GM12878 (cell line): Measurements from ENCODE around the gene CLDN6. TPM values are rescaled to one million over a fixed set of nuclear protein-coding genes. Genes with fewer than 3 reads are reported as not detected.

Source experiments
- ATAC-seq: fragments of 200-7000 bp; cut with Tn5 transposase; 3 replicates; pipeline ENCODE4 v1.9.1; 2020; ENCODE audit warnings: mild to moderate bottlenecking, moderate library complexity
- BruUV-seq: library from RNA; stranded (reverse); fragments of 400-500 nt; replicated peaks from 2 replicates; lab custom pipeline; 2021; lab: Mats Ljungman, UMichigan
- CTCF ChIA-PET: fragments of 300-600 bp; sonication (Branson Sonifier 250); formaldehyde crosslinking; extraction: SDS; loops from one replicate; lab custom pipeline; 2021; ENCODE audit warnings: inconsistent platforms; lab: Yijun Ruan, JAX
- POLR2A ChIA-PET: fragments of 350-600 bp; formaldehyde crosslinking; extraction: SDS; loops from one replicate; lab custom pipeline; 2021; ENCODE audit warnings: inconsistent platforms; lab: Charles Lee
- RAD21 ChIA-PET: fragments of 300-600 bp; sonication (Branson Sonifier 250); formaldehyde crosslinking; loops from one replicate; lab custom pipeline; 2023; ENCODE audit warnings: antibody characterized with exemption; ENCODE audit not compliant: unreplicated experiment; lab: Charles Lee
- SMC1A ChIA-PET: fragments of 300-600 bp; sonication (Branson Sonifier 250); formaldehyde crosslinking; loops from one replicate; lab custom pipeline; 2023; ENCODE audit not compliant: unreplicated experiment, uncharacterized antibody; lab: Charles Lee
- DNase-seq: peaks from one replicate; pipeline ENCODE4 v3.0.0-alpha.2; 2011; ENCODE audit warnings: low read depth, low spot score
- FAIRE-seq: peaks from 3 replicates; lab custom pipeline; 2011; peaks lifted over from hg19 to GRCh38; lab: Jason Lieb, UNC
- H2AFZ ChIP-seq: 2 replicates; pipeline ENCODE4 v1.6.0; 2011; ENCODE audit warnings: low read depth, low read length, control low read depth; ENCODE audit not compliant: control insufficient read depth
- H3K27ac ChIP-seq: 2 replicates; pipeline ENCODE4 v1.5.1; 2011; ENCODE audit warnings: control low read depth; ENCODE audit not compliant: control insufficient read depth, insufficient read depth
- H3K27me3 ChIP-seq, 2 experiments: replicated peaks in 1 of 2; 2 replicates each; pipeline versions ENCODE4 v1.6.0 to v1.6.1; 2011; ENCODE audit warnings: low read length in 1 of 2; ENCODE audit not compliant: control insufficient read depth in 2 of 2, insufficient read depth in 2 of 2
- H3K36me3 ChIP-seq, 2 experiments: 2 replicates each; pipeline ENCODE4 v1.5.1; 2011; ENCODE audit warnings: low read length in 1 of 2; ENCODE audit not compliant: control insufficient read depth in 2 of 2, insufficient read depth in 2 of 2
- H3K4me1 ChIP-seq: 2 replicates; pipeline ENCODE4 v1.6.1; 2011; ENCODE audit warnings: mild to moderate bottlenecking, low read length, moderate library complexity, mixed read lengths; ENCODE audit not compliant: control insufficient read depth, insufficient read depth
- H3K4me2 ChIP-seq: 2 replicates; pipeline ENCODE4 v1.6.0; 2011; ENCODE audit warnings: control low read depth; ENCODE audit not compliant: control insufficient read depth, insufficient read depth
- H3K4me3 ChIP-seq: fragments of 200-600 bp; sonication (generic); 2 replicates; pipeline ENCODE4 v1.5.1; 2016
- H3K79me2 ChIP-seq: 2 replicates; pipeline ENCODE4 v1.6.0; 2011; ENCODE audit warnings: low read length; ENCODE audit not compliant: control insufficient read depth, insufficient read depth
- H3K9ac ChIP-seq: 2 replicates; pipeline ENCODE4 v1.8.0; 2011; ENCODE audit warnings: low read length, control low read depth, mixed read lengths; ENCODE audit not compliant: control insufficient read depth, insufficient read depth
- H3K9me3 ChIP-seq: replicated peaks from 3 replicates; pipeline ENCODE4 v1.5.1; 2011; ENCODE audit warnings: mild to moderate bottlenecking, low read length; ENCODE audit not compliant: control insufficient read depth, insufficient read depth
- H4K20me1 ChIP-seq: 2 replicates; pipeline ENCODE4 v1.6.0; 2011; ENCODE audit not compliant: control insufficient read depth, insufficient read depth
- ATF7 ChIP-seq: fragments of 450-650 bp; IDR thresholded peaks from 2 replicates; pipeline ENCODE4 v1.6.1; 2016; ENCODE audit warnings: low read depth, mild to moderate bottlenecking
- BCLAF1 ChIP-seq: fragments of 450-650 bp; IDR thresholded peaks from 2 replicates; pipeline ENCODE4 v1.6.1; 2017; ENCODE audit warnings: antibody characterized with exemption, mild to moderate bottlenecking, moderate library complexity
- BMI1 ChIP-seq: fragments of 450-650 bp; IDR thresholded peaks from 2 replicates; pipeline ENCODE4 v1.6.1; 2016; ENCODE audit warnings: mild to moderate bottlenecking, moderate library complexity, borderline replicate concordance
- CBX3 ChIP-seq: fragments of 200-600 bp; sonication (generic); IDR thresholded peaks from 2 replicates; pipeline ENCODE4 v1.6.1; 2016; ENCODE audit warnings: low read depth, borderline replicate concordance
- CREM ChIP-seq: IDR thresholded peaks from 2 replicates; pipeline ENCODE4 v1.6.1; 2014; ENCODE audit warnings: antibody characterized with exemption, low read depth
- DPF2 ChIP-seq: fragments of 450-650 bp; IDR thresholded peaks from 2 replicates; pipeline ENCODE4 v1.6.1; 2017; ENCODE audit warnings: mild to moderate bottlenecking
- EED ChIP-seq: sonication (generic); IDR thresholded peaks from 2 replicates; pipeline ENCODE4 v1.6.1; 2016; ENCODE audit warnings: antibody characterized with exemption, low read depth
- FOS ChIP-seq: IDR thresholded peaks from 3 replicates; pipeline ENCODE4 v1.6.1; 2011; ENCODE audit warnings: borderline replicate concordance; ENCODE audit not compliant: insufficient read length; ENCODE audit errors: extremely low read depth
- FOXK2 ChIP-seq: fragments of 450-650 bp; IDR thresholded peaks from 2 replicates; pipeline ENCODE4 v1.6.1; 2017; ENCODE audit warnings: mild to moderate bottlenecking, moderate library complexity
- IKZF2 ChIP-seq, 2 experiments: fragments of 450-650 bp; IDR thresholded peaks; 2 replicates each; pipeline ENCODE4 v1.6.1; 2017; ENCODE audit warnings: mild to moderate bottlenecking in 2 of 2, moderate library complexity in 2 of 2
- KAT2A ChIP-seq: conservative IDR thresholded peaks from 2 replicates; pipeline ENCODE4 v1.6.1; 2011; ENCODE audit warnings: low read depth, low read length; ENCODE audit not compliant: control insufficient read depth
- MYC ChIP-seq: IDR thresholded peaks from 2 replicates; pipeline ENCODE4 v1.6.1; 2011; ENCODE audit warnings: mild to moderate bottlenecking, low read length, moderate library complexity, inconsistent platforms; ENCODE audit not compliant: insufficient read depth, insufficient replicate concordance, insufficient read length, severe bottlenecking
- RELA ChIP-seq: fragments of 450-650 bp; IDR thresholded peaks from 2 replicates; pipeline ENCODE4 v1.8.0; 2014; ENCODE audit warnings: borderline replicate concordance; ENCODE audit not compliant: partially characterized antibody
- TCF3 ChIP-seq: IDR thresholded peaks from 2 replicates; pipeline ENCODE4 v1.6.1; 2012; ENCODE audit warnings: low read depth, mild to moderate bottlenecking, low read length, borderline replicate concordance; ENCODE audit not compliant: insufficient read depth
- ZNF207 ChIP-seq: fragments of 450-650 bp; IDR thresholded peaks from 2 replicates; pipeline ENCODE4 v1.6.1; 2014; ENCODE audit warnings: antibody characterized with exemption, mild to moderate bottlenecking, borderline replicate concordance
- WGBS: methylation state at CpG from one replicate; pipeline ENCODE4 v1.1.6; 2016; ENCODE audit warnings: low lambda C conversion rate; ENCODE audit not compliant: insufficient replicate concordance, insufficient coverage; ENCODE audit errors: missing lambda C conversion rate; 5-methylcytosine and 5-hydroxymethylcytosine counted together
- in situ Hi-C: fragments of 300-500 bp; cut with MboI; formaldehyde crosslinking; loops from 9 replicates; pipeline ENCODE4 v1.14.3; 2018; ENCODE audit warnings: mixed read lengths
- intact Hi-C: fragments of 100-400 bp; cut with micrococcal nuclease; formaldehyde crosslinking; loops from one replicate; pipeline ENCODE4 v1.14.2; 2022; ENCODE audit not compliant: unreplicated experiment
- polyA plus RNA-seq, 11 experiments: library from polyadenylated mRNA; depleted of rRNA in 4 of 11; unstranded in 6 of 11; stranded (reverse) in 5 of 11; fragments of >200 nt; fragmentation: Nextera tagmentation in 4 of 11; fragmentation: Illumina TruSeq in 1 of 11; extraction: Ambion mirVana in 4 of 11; extraction: Trizol in 1 of 11; gene quantifications; 1 replicate in 1 of 11; 2 replicates in 10 of 11; pipeline versions ENCODE4 v1.2.1 to v1.2.3, GENCODE V29; 2011 to 2016; ENCODE audit warnings: inconsistent platforms in 2 of 11, missing spikeins in 2 of 11, low read depth in 1 of 11
- total RNA-seq, 4 experiments: library from RNA; depleted of rRNA in 3 of 4; stranded (reverse); fragments of >200 nt in 3 of 4; fragmentation: Illumina TruSeq in 1 of 4; extraction: Trizol in 1 of 4; gene quantifications; 2 replicates each; pipeline versions ENCODE4 v1.2.1 to v1.2.3, GENCODE V29; 2013 to 2021

The CLDN6 gene
- total and polyA plus RNA-seq, 10 of the 15 experiments (the other 5 are each of a cell fraction or from before 2014, with no cell fraction given), result 0.15 to 0.26 (median 0.23) TPM; not detected in 7

GRCh38 chr16:3065742-3066439 is 47.9 kb upstream of the CLDN6 start (continued):
- TF ChIP-seq BCLAF1, result no peak
- no peak for TF ChIP-seq FOS

GRCh38 chr16:3065069-3065741 is 47.2 kb upstream of the CLDN6 start, which contains the start of gene IL32:
Gene IL32 (plus strand): TSS chr16:3065640. CDS start chr16:3065812, 172 bp downstream.
- ChIA-PET RAD21 (interaction anchor here (1.2 to 3.9 kb wide), 5 partner anchors 11 to 94 kb away, joined by 3 to 23 read pairs (median 6); partner anchors contain the start of gene ZSCAN10), CTCF (interaction anchor here (0.8 to 9.5 kb wide), 10 partner anchors 11 to 103 kb away, joined by 3 to 174 read pairs (median 5); partner anchors contain the start of gene ZNF213), SMC1A (interaction anchor here (0.9 to 6.1 kb wide), 6 partner anchors 11 to 64 kb away, joined by 4 to 52 read pairs (median 6); no protein-coding TSS in a partner anchor), POLR2A (interaction anchor here (0.8 to 2.7 kb wide), 4 partner anchors 11 to 85 kb away, joined by 3 to 38 read pairs (median 6); partner anchors contain the start of gene ZNF213)
- Histone ChIP-seq H2AFZ (peak within 1 kb of the TSS; percentile 77), H3K27me3 (no peaks in the 10 kb centered on the region), H3K27ac (peak within 1 kb of the TSS; percentile 86), H3K4me3 (peak within 1 kb of the TSS; percentile 62), H3K4me2 (peak within 1 kb of the TSS; percentile 89), H3K36me3 (no peaks in the 10 kb centered on the region; a peak in 2 of 4 replicates), H3K9ac (peak within 1 kb of the TSS; percentile 75), H4K20me1 (no peaks in the 10 kb centered on the region), H3K79me2 (peaks cover 25% of the 10 kb centered on the region), H3K4me1 (peaks cover 19% of the 10 kb centered on the region), H3K9me3 (no peaks in the 10 kb centered on the region; the same call in 2 of the 3 replicates)
- TSS peak; percentile 69 for BruUV-seq
- no peak for FAIRE-seq
- no peak for DNase-seq
- WGBS, result 37% methylated on average over 13 of the region's 13 CpGs
- in situ Hi-C loops, result no loop called here
- ATAC-seq, result peak; percentile 75
- intact Hi-C loops, result no loop called here
- TF ChIP-seq CREM, result peak; percentile 55; the same call in 1 of the 2 replicates
- peak; percentile 86 to 88 for TF ChIP-seq IKZF2 (IDR thresholded peaks at IDR 0.05)
- no peak for TF ChIP-seq ZNF207
- TF ChIP-seq RELA, result peak; percentile 93
- peak; percentile 98 for TF ChIP-seq ATF7
- TF ChIP-seq MYC, result no peak
- no peak for TF ChIP-seq BMI1
- no peak for TF ChIP-seq FOXK2
- TF ChIP-seq CBX3, result no peak
- TF ChIP-seq DPF2, result peak; percentile 88
- TF ChIP-seq KAT2A, result no peak
- TF ChIP-seq TCF3, result peak; percentile 13; the same call in 1 of the 2 replicates
- peak; percentile 88 for TF ChIP-seq EED
